Activated T-helper 1 cell treated with anti-CD3 and anti-CD28 coated beads, Interleukin-2, amount 50 U/mL, for 16 hours (primary cell): ENCODE measurements around the gene TMC3.
"Not testable (repeated sequence)": the region's sequence is repeated elsewhere in the genome, so short reads cannot be mapped to it uniquely, and the experiment has no call there.

Experiments used
- DNase-seq, 2 donors: peaks; one replicate each; pipeline ENCODE4 v3.0.0-alpha.2; 2020; ENCODE audit warnings: low read depth in 1 of 2, low spot score in 1 of 2

The TMC3 gene

GRCh38 chr15:81373775-81374395 is at the start of gene TMC3:
Gene TMC3, minus strand, starts transcription at chr15:81374213. Its CDS starts 136 bp downstream, at chr15:81374077.
- DNase-seq, result no peak

GRCh38 chr15:81421461-81421860 is 47.4 kb upstream of the TMC3 start:
- no peak for DNase-seq

- no peak for DNase-seq
Observed at GRCh38 chr15:81419332-81419943, 45.4 kb upstream of the TMC3 start.

GRCh38 chr15:81418891-81419290 is 44.9 kb upstream of the TMC3 start:
- no peak for DNase-seq

GRCh38 chr15:81418444-81418843 is 44.4 kb upstream of the TMC3 start:
- no peak for DNase-seq

GRCh38 chr15:81414274-81414968 is 40.4 kb upstream of the TMC3 start:
- DNase-seq, result not testable (repeated sequence)

- no peak for DNase-seq
Observed at GRCh38 chr15:81413851-81414250, 39.8 kb upstream of the TMC3 start.

GRCh38 chr15:81411969-81412633 is 38.1 kb upstream of the TMC3 start:
- DNase-seq, result no peak

GRCh38 chr15:81411051-81411450 is 37.0 kb upstream of the TMC3 start:
- DNase-seq, result no peak

- DNase-seq, result no peak
Observed at GRCh38 chr15:81410318-81410753, 36.3 kb upstream of the TMC3 start.

GRCh38 chr15:81407718-81408117 is 33.7 kb upstream of the TMC3 start:
- DNase-seq, result no peak

- DNase-seq, result no peak
Observed at GRCh38 chr15:81407176-81407575, 33.2 kb upstream of the TMC3 start.

- no peak for DNase-seq
Observed at GRCh38 chr15:81400640-81401236, 26.7 kb upstream of the TMC3 start.

- no peak for DNase-seq
Observed at GRCh38 chr15:81398910-81399551, 25.0 kb upstream of the TMC3 start.

GRCh38 chr15:81398456-81398855 is 24.4 kb upstream of the TMC3 start:
- no peak for DNase-seq

- DNase-seq, result no peak
Observed at GRCh38 chr15:81394603-81395002, 20.6 kb upstream of the TMC3 start.

GRCh38 chr15:81391657-81392056 is 17.6 kb upstream of the TMC3 start:
- no peak for DNase-seq

- DNase-seq, result no peak
Observed at GRCh38 chr15:81388436-81388770, 14.4 kb upstream of the TMC3 start.

- no peak for DNase-seq
Observed at GRCh38 chr15:81387621-81388435, 13.8 kb upstream of the TMC3 start.

- DNase-seq, result no peak
Observed at GRCh38 chr15:81386947-81387346, 12.9 kb upstream of the TMC3 start.
